Lung (tissue), 12 donors: Measurements from ENCODE around the gene RWDD1. TPM values are rescaled to one million over a fixed set of nuclear protein-coding genes. Genes with fewer than 3 reads are reported as not detected.

ENCODE experiments used
- ATAC-seq: fragments of 200-7000 bp; cut with Tn5 transposase; one replicate; pipeline ENCODE4 v1.9.1; 2020; ENCODE audit warnings: moderate number of reproducible peaks; ENCODE audit not compliant: insufficient read depth, low FRiP score
- DNase-seq, 3 donors: peaks; one replicate each; pipeline ENCODE4 v3.0.0-alpha.2; 2013 to 2017
- H3K27ac ChIP-seq, 2 donors: one replicate each; pipeline ENCODE4 v1.5.1; 2013; ENCODE audit warnings: mild to moderate bottlenecking in 2 of 2, moderate library complexity in 2 of 2, control low read depth in 1 of 2, inconsistent platforms in 1 of 2, low read depth in 1 of 2, low read length in 1 of 2
- H3K27me3 ChIP-seq, 3 donors: one replicate each; pipeline ENCODE4 v1.5.1; 2013; ENCODE audit warnings: low read length in 2 of 3; ENCODE audit not compliant: control insufficient read depth in 3 of 3, insufficient read depth in 3 of 3
- H3K36me3 ChIP-seq, 4 donors: one replicate each; pipeline ENCODE4 v1.5.1; 2013; ENCODE audit warnings: low read length in 4 of 4, mild to moderate bottlenecking in 1 of 4, moderate library complexity in 1 of 4; ENCODE audit not compliant: control insufficient read depth in 4 of 4, insufficient read depth in 4 of 4
- H3K4me1 ChIP-seq, 5 donors: one replicate each; pipeline ENCODE4 v1.5.1; 2013; ENCODE audit warnings: low read length in 5 of 5, mild to moderate bottlenecking in 2 of 5, moderate library complexity in 1 of 5; ENCODE audit not compliant: control insufficient read depth in 5 of 5, insufficient read depth in 5 of 5
- H3K4me3 ChIP-seq: one replicate; pipeline ENCODE4 v1.5.1; 2013; ENCODE audit warnings: mild to moderate bottlenecking, control low read depth, moderate library complexity
- H3K9ac ChIP-seq, 2 donors: one replicate each; pipeline ENCODE4 v1.5.1; 2013; ENCODE audit warnings: low read length in 2 of 2, control low read depth in 1 of 2; ENCODE audit not compliant: insufficient read depth in 1 of 2
- H3K9me3 ChIP-seq, 4 donors: one replicate each; pipeline ENCODE4 v1.5.1; 2013; ENCODE audit warnings: low read length in 3 of 4, mild to moderate bottlenecking in 1 of 4, moderate library complexity in 1 of 4; ENCODE audit not compliant: control insufficient read depth in 4 of 4, insufficient read depth in 3 of 4
- CTCF ChIP-seq: IDR thresholded peaks from 2 replicates; pipeline ENCODE4 v1.5.1; 2012; ENCODE audit warnings: mild to moderate bottlenecking; ENCODE audit errors: control extremely low read depth, extremely low read depth
- WGBS, 2 donors: extraction: QIAGEN DNeasy Blood & Tissue Kit; methylation state at CpG; one replicate each; pipeline ENCODE4 v1.1.7; 2013; 5-methylcytosine and 5-hydroxymethylcytosine counted together
- polyA plus RNA-seq, 2 donors: library from polyadenylated mRNA; stranded (reverse); fragments of 200-250 nt; gene quantifications; one replicate each; pipeline ENCODE4 v1.2.1, GENCODE V29; 2013
- total RNA-seq, 2 donors: library from RNA; depleted of rRNA in 1 of 2; stranded (reverse); fragments of >200 nt in 1 of 2; gene quantifications; one replicate each; pipeline ENCODE4 v1.2.1, GENCODE V29; 2014 to 2021
- donor health status: control.
- donor health status: control.
- donor health status: Bipolar disorder and iron deficiency.
- donor health status: healthy.
- donor health status: DM: yes; HTN: yes; CAD: no.

Gene RWDD1
- total and polyA plus RNA-seq, 4 donors, result 27.2 to 66.9 (median 28.6) TPM

GRCh38 chr6:116545651-116546050 is 25.7 kb upstream of the RWDD1 start, which contains the start of gene TRAPPC3L:
Gene TRAPPC3L, minus strand, starts transcription at chr6:116545684. Its CDS starts 170 bp downstream, at chr6:116545514.
- 51 to 73% methylated on average over 4 of the region's 4 CpGs for WGBS, 2 donors
- no peak within 1 kb of the TSS for H3K4me3 ChIP-seq
- H3K36me3 ChIP-seq, result no peaks in the 10 kb centered on the region
- no peak within 1 kb of the TSS for H3K27ac ChIP-seq
- DNase-seq, result peak in 1 of 3 donors; percentile 5
- ATAC-seq, result no peak
- TF ChIP-seq CTCF, result no peak
- H3K9me3 ChIP-seq, result no peaks in the 10 kb centered on the region
- H3K9ac ChIP-seq, result no peak within 1 kb of the TSS
- no peaks in the 10 kb centered on the region for H3K27me3 ChIP-seq
- peaks cover 0 to 4% (median 0%) of the 10 kb centered on the region in 5 donors for H3K4me1 ChIP-seq

- Histone ChIP-seq H3K4me1 (no peaks in the 10 kb centered on the region), H3K36me3 (no peaks in the 10 kb centered on the region), H3K4me3 (no peak overlapping the region), H3K9ac (no peak overlapping the region), H3K27me3 (no peaks in the 10 kb centered on the region), H3K27ac (no peak overlapping the region), H3K9me3 (no peaks in the 10 kb centered on the region)
- 94% methylated on average over 6 of the region's 6 CpGs for WGBS, 2 donors
- no peak for DNase-seq
- TF ChIP-seq CTCF, result no peak
- no peak for ATAC-seq
Measured at GRCh38 chr6:116547358-116547757, 23.9 kb upstream of the RWDD1 start.

GRCh38 chr6:116550796-116551195 is 20.5 kb upstream of the RWDD1 start:
- Histone ChIP-seq H3K9ac (no peak overlapping the region), H3K9me3 (no peaks in the 10 kb centered on the region), H3K36me3 (no peaks in the 10 kb centered on the region), H3K4me3 (no peak overlapping the region), H3K27ac (no peak overlapping the region), H3K27me3 (no peaks in the 10 kb centered on the region), H3K4me1 (peaks cover 0 to 1% (median 0%) of the 10 kb centered on the region in 5 donors)
- DNase-seq (no peak), ATAC-seq (no peak)
- 52 to 66% methylated on average over 4 of the region's 4 CpGs for WGBS, 2 donors
- TF ChIP-seq CTCF, result no peak

GRCh38 chr6:116553451-116553850 is 17.9 kb upstream of the RWDD1 start, which contains the start of gene CALHM4:
Gene CALHM4, plus strand, starts transcription at chr6:116553751. Its CDS starts 43 bp downstream, at chr6:116553794.
- H3K36me3 ChIP-seq, result no peaks in the 10 kb centered on the region
- peaks cover 0 to 6% (median 0%) of the 10 kb centered on the region in 5 donors for H3K4me1 ChIP-seq
- no peak for DNase-seq
- H3K27ac ChIP-seq, result no peak within 1 kb of the TSS
- no peak for ATAC-seq
- TF ChIP-seq CTCF, result no peak
- H3K9me3 ChIP-seq, result no peaks in the 10 kb centered on the region
- no peaks in the 10 kb centered on the region for H3K27me3 ChIP-seq
- H3K9ac ChIP-seq, result no peak within 1 kb of the TSS
- no peak within 1 kb of the TSS for H3K4me3 ChIP-seq
